ENCODE results near the gene CMSS1. TPM values are rescaled to one million over a fixed set of nuclear protein-coding genes. Genes with fewer than 3 reads are reported as not detected.

CMSS1 gene
- total and polyA plus RNA-seq, 11 donors: 13.5 to 48.4 (median 34.8) TPM

DNA sequence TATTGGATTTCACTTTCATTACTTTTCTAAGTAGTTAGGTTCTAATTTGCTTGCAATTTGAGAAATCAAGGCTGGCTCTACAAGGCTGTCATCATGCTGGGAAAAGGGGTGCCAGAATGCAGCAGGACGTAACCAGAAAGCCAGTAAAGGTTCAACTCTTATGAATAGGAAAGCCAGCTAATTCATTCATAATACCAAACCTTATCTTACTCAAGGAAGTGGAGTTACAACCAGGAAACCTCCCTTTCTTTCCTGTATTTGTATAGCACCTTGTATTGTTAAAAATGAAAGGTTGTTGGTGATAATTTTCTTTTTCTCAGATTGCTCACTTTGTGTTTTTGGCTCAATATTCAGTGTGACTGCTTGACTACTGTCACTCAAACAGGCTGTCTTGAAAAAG, 187.3 kb downstream of the CMSS1 start:
- peaks cover 10 to 75% (median 53%) of the 10 kb centered on the region in 12 donors for H3K4me1 ChIP-seq
- ATAC-seq (peak; percentile 11 to 53 (median 36)), DNase-seq (peak in 1 of 5 donors; percentile 19)
- no peaks in the 10 kb centered on the region for H3K36me3 ChIP-seq
- H3K27ac ChIP-seq: peak overlapping the region in 7 of 12 donors; percentile 12 to 78 (median 53)
- no peaks in the 10 kb centered on the region for H3K9me3 ChIP-seq
- TF ChIP-seq, protein P1, sequence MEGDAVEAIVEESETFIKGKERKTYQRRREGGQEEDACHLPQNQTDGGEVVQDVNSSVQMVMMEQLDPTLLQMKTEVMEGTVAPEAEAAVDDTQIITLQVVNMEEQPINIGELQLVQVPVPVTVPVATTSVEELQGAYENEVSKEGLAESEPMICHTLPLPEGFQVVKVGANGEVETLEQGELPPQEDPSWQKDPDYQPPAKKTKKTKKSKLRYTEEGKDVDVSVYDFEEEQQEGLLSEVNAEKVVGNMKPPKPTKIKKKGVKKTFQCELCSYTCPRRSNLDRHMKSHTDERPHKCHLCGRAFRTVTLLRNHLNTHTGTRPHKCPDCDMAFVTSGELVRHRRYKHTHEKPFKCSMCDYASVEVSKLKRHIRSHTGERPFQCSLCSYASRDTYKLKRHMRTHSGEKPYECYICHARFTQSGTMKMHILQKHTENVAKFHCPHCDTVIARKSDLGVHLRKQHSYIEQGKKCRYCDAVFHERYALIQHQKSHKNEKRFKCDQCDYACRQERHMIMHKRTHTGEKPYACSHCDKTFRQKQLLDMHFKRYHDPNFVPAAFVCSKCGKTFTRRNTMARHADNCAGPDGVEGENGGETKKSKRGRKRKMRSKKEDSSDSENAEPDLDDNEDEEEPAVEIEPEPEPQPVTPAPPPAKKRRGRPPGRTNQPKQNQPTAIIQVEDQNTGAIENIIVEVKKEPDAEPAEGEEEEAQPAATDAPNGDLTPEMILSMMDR (IDR thresholded peaks at IDR 0.05): no peak
- no peak for TF ChIP-seq POLR2A (IDR thresholded peaks at IDR 0.05)
- no peak overlapping the region for H3K4me3 ChIP-seq
- 52 to 70% (median 59%) methylated on average over 1 of the region's 1 CpG for WGBS, 4 donors
- no peaks in the 10 kb centered on the region for H3K27me3 ChIP-seq
- intact Hi-C loops (cut with DNase I): loop anchor here in 8 of 10 donors (5.0 to 10.0 kb wide), 11 partner anchors 37 to 160 kb away; no protein-coding TSS in a partner anchor

DNA sequence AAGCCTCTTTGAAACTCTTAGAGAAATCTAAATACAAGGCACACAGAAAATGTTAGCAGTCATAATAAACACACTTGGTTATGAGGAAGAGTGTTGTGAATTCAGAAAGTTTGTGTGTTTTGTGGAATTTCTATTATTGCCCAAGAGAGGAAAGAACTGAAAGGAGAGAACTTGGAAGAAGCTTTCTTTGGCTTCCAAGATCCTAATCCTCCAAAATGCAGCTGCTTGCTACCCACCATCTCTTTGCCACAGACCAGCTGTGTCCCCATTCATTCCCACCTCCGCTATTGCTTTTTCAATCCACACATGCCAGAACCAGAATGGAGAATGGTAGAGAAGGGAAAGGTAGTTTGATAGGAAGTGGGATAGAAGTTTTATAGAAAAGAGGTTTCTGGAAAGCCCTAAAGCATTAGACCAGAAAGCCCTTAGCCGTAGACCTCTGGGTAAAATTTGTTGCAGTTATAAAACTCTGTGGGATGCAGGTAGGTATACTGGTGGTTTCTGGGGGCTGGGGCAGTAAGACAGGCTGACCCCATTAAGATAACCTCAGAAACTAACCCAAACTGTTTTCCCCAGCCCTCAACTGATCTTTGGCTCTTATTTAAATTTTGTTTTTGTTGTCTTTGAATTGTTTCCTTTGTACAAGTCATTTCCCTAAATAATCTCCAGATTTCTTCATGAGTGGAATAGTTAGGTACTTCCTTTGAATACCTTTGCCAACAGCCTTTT, 188.2 kb downstream of the CMSS1 start:
- Histone ChIP-seq H3K4me1 (peaks cover 10 to 80% (median 56%) of the 10 kb centered on the region in 12 donors), H3K4me3 (no peak overlapping the region), H3K27ac (peak overlapping the region in 10 of 12 donors; percentile 10 to 78 (median 59)), H3K27me3 (no peaks in the 10 kb centered on the region), H3K9me3 (no peaks in the 10 kb centered on the region), H3K36me3 (no peaks in the 10 kb centered on the region)
- intact Hi-C loops (cut with DNase I): loop anchor here in 8 of 10 donors (5.0 to 10.0 kb wide), 11 partner anchors 36 to 161 kb away; no protein-coding TSS in a partner anchor
- DNase-seq (no peak), ATAC-seq (no peak)
- TF ChIP-seq, protein P1 (IDR thresholded peaks at IDR 0.05): no peak
- no peak for TF ChIP-seq POLR2A (IDR thresholded peaks at IDR 0.05)
- 74 to 95% (median 83%) methylated on average over 2 of the region's 2 CpGs for WGBS, 4 donors

DNA sequence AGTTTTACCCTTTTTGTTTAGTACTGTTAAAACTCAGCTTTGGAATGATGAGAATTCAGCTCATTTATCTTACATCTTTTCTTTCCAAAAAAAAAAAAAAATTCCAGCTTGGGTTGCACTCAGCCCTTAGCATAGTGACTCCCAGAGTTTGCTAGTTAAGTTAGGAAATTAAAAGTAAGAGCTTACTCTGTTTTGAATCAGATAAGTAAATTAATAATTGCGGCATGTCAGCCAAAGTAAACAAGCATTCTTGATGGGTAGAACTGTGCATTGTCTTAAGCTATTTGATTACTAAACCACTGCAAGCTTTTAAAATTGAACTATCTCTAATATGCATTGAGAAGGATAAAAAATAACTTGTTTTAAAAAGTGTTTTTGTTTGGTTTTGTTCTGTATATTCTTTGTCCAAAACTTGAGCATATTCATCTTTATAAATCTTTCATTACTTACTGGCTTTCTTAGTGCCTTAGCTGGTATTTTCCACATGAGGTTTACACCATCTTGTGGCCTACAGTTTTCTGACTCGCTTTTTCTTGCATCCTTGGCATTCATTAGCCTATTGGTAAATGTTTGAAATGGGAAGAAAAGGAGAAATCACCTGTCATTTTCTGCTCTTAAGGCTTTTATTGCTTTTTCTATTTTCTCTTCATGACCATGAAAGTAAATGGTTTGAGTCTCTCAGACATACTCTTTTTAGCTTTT, 189.1 kb downstream of the CMSS1 start:
- TF ChIP-seq, protein P1 (IDR thresholded peaks at IDR 0.05): peak in 4 of 12 donors; percentile 21 to 32 (median 28)
- no peak for TF ChIP-seq POLR2A (IDR thresholded peaks at IDR 0.05)
- Histone ChIP-seq H3K27ac (peak overlapping the region in 11 of 12 donors; percentile 4 to 78 (median 51)), H3K4me3 (no peak overlapping the region), H3K9me3 (no peaks in the 10 kb centered on the region), H3K4me1 (peaks cover 10 to 80% (median 56%) of the 10 kb centered on the region in 12 donors), H3K36me3 (no peaks in the 10 kb centered on the region), H3K27me3 (no peaks in the 10 kb centered on the region)
- DNase-seq (no peak), ATAC-seq (peak in 2 of 4 donors; percentile 12 to 26)
- intact Hi-C loops (cut with DNase I): loop anchor here in 8 of 10 donors (5.0 to 10.0 kb wide), 11 partner anchors 36 to 162 kb away; no protein-coding TSS in a partner anchor
- 55 to 71% (median 62%) methylated on average over 2 of the region's 2 CpGs for WGBS, 4 donors

DNA sequence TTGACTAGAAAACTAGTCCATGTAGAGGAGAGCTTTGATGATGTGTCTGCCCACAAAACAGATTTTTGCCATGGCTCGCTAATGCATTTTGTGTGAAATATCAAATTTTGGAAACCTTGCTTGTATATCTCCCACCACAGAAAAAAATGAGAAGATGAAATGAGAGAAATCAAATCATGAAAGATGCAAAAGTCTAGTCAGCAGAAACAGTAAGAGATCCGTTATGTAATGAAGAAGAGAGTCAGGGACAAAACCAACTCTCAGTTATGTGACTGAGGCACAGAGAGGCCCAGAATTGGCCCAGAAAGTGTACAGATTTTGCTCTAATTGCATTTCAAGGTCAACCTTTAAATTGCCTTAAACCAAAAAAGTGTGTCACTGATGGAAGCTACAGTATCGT, 189.7 kb downstream of the CMSS1 start:
- Histone ChIP-seq H3K4me1 (peaks cover 10 to 79% (median 56%) of the 10 kb centered on the region in 12 donors), H3K27me3 (no peaks in the 10 kb centered on the region), H3K4me3 (no peak overlapping the region), H3K9me3 (no peaks in the 10 kb centered on the region), H3K36me3 (no peaks in the 10 kb centered on the region), H3K27ac (peak overlapping the region in 10 of 12 donors; percentile 15 to 78 (median 64))
- 89 to 96% (median 93%) methylated on average over 3 of the region's 3 CpGs for WGBS, 4 donors
- no peak for ATAC-seq
- intact Hi-C loops (cut with DNase I): loop anchor here in 8 of 10 donors (5.0 to 10.0 kb wide), 11 partner anchors 35 to 163 kb away; no protein-coding TSS in a partner anchor
- no peak for DNase-seq
- no peak for TF ChIP-seq POLR2A (IDR thresholded peaks at IDR 0.05)
- TF ChIP-seq, protein P1 (IDR thresholded peaks at IDR 0.05): no peak

All from heart left ventricle (tissue), 16 donors.